ENCODE measurements around the gene DCAF7. TPM values are rescaled to one million over a fixed set of nuclear protein-coding genes. Genes with fewer than 3 reads are reported as not detected.

The DCAF7 gene
- total RNA-seq, 2 donors from 2014 or later = 36.4 to 39.0 TPM

DNA sequence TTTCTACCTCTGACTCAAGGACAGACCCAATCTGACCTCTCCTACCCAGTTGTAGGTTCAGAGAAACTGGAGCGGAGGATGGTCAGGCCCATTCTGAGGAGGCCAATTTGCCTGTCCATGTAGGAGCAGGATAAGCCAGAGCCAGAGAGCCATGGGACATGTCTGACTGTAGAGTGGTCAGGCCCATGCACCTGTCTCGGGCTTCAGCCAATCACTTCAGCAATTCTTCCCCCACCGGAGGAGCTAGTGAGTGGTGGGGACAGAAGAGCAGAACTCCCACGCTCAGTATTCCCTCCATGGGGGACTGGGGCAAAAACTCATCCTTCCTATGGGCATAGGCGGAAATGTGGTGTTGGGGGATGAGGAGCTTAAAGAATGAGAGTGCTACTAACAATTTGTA is 14.3 kb downstream of the DCAF7 start:
- ATAC-seq (no peak), DNase-seq (no peak)
- H3K27ac Mint-ChIP-seq = no peak overlapping the region
- H3K4me1 Mint-ChIP-seq = peaks cover 41% of the 10 kb centered on the region
- H3K4me3 Mint-ChIP-seq = no peak overlapping the region
- H3K27me3 Mint-ChIP-seq = no peaks in the 10 kb centered on the region
- H3K9me3 ChIP-seq (ENCODE audit: control insufficient read depth, low read length, poor library complexity, severe bottlenecking) = no peaks in the 10 kb centered on the region
- no peaks in the 10 kb centered on the region for H3K36me3 Mint-ChIP-seq (ENCODE audit: low read depth)

DNA sequence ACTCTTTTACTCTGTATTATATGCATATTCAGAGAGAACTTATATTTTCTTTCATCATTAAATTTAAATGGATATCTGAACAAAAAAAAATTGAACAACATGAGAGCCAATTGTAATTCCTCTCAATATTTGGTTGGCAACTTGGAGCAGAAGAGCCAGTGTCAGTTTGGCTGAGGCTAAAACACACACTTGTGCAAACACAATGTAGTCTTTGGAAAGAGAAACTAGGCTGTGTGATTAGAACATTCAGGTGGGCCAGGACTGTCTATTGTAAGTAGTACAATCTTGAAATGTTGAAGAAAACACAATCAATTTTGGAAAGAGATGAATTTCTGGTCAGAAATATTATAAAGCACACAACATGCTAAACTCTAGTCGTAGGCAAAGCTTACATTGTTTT is 17.0 kb downstream of the DCAF7 start:
- Mint-ChIP-seq H3K36me3 (ENCODE audit: low read depth) (no peaks in the 10 kb centered on the region), H3K27me3 (no peaks in the 10 kb centered on the region), H3K4me1 (peaks cover 46% of the 10 kb centered on the region), H3K27ac (no peak overlapping the region), H3K4me3 (no peak overlapping the region)
- DNase-seq (no peak), ATAC-seq (no peak)
- H3K9me3 ChIP-seq (ENCODE audit: control insufficient read depth, low read length, poor library complexity, severe bottlenecking) = no peaks in the 10 kb centered on the region

DNA sequence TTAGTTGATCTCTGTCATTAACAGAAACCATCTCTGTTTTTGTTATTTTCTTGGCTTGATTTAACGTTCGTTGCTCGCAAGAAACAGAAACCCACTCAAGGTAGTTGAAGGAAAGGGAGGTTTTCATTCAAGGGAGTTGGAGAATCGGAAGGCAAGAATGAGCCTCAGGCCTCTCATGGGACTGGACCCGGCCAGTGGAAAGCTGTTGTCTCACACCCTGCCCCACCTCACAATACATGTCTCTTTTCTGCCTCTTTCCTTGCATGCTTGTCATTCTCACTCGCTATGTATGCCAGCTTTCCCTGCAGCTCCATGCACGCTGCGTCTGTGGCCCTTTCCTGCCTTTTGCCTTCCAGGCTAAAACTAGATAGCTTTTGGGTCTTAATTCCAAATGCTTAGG is 18.3 kb downstream of the DCAF7 start:
- Mint-ChIP-seq H3K4me3 (no peak overlapping the region), H3K4me1 (peaks cover 39% of the 10 kb centered on the region), H3K27ac (no peak overlapping the region), H3K36me3 (ENCODE audit: low read depth) (no peaks in the 10 kb centered on the region), H3K27me3 (no peaks in the 10 kb centered on the region)
- ATAC-seq = no peak
- no peak for DNase-seq
- no peaks in the 10 kb centered on the region for H3K9me3 ChIP-seq (ENCODE audit: control insufficient read depth, low read length, poor library complexity, severe bottlenecking)

- Mint-ChIP-seq H3K4me3 (no peak overlapping the region), H3K27ac (peak overlapping the region; percentile 47), H3K27me3 (no peaks in the 10 kb centered on the region), H3K36me3 (ENCODE audit: low read depth) (peaks cover 3% of the 10 kb centered on the region), H3K4me1 (peaks cover 40% of the 10 kb centered on the region)
- ATAC-seq (no peak), DNase-seq (no peak)
- no peaks in the 10 kb centered on the region for H3K9me3 ChIP-seq (ENCODE audit: control insufficient read depth, low read length, poor library complexity, severe bottlenecking)
Observed at GRCh38 chr17:63571632-63572310, 21.5 kb downstream of the DCAF7 start.

- no peak for ATAC-seq
- peaks cover 37% of the 10 kb centered on the region for H3K4me1 Mint-ChIP-seq
Observed at GRCh38 chr17:63573634-63574033, 23.4 kb downstream of the DCAF7 start.

GRCh38 chr17:63578027-63578768 is 27.9 kb downstream of the DCAF7 start:
- Mint-ChIP-seq H3K27me3 (no peaks in the 10 kb centered on the region), H3K36me3 (ENCODE audit: low read depth) (peaks cover 11% of the 10 kb centered on the region), H3K4me3 (no peak overlapping the region), H3K4me1 (peaks cover 22% of the 10 kb centered on the region), H3K27ac (peak overlapping the region; percentile 80)
- ATAC-seq = no peak
- DNase-seq = no peak
- no peaks in the 10 kb centered on the region for H3K9me3 ChIP-seq (ENCODE audit: control insufficient read depth, low read length, poor library complexity, severe bottlenecking)

More at GRCh38 chr17:63573634-63574033, 23.4 kb downstream of the DCAF7 start:
- peaks cover 3% of the 10 kb centered on the region for H3K36me3 Mint-ChIP-seq (ENCODE audit: low read depth)
- H3K4me3 Mint-ChIP-seq = no peak overlapping the region
- no peaks in the 10 kb centered on the region for H3K9me3 ChIP-seq (ENCODE audit: control insufficient read depth, low read length, poor library complexity, severe bottlenecking)
- no peak for DNase-seq
- no peaks in the 10 kb centered on the region for H3K27me3 Mint-ChIP-seq
- peak overlapping the region; percentile 46 for H3K27ac Mint-ChIP-seq

GRCh38 chr17:63578769-63579111 is 28.5 kb downstream of the DCAF7 start:
- Mint-ChIP-seq H3K4me1 (peaks cover 21% of the 10 kb centered on the region), H3K4me3 (no peak overlapping the region), H3K36me3 (ENCODE audit: low read depth) (peaks cover 12% of the 10 kb centered on the region), H3K27ac (peak overlapping the region; percentile 54), H3K27me3 (no peaks in the 10 kb centered on the region)
- ATAC-seq = no peak
- H3K9me3 ChIP-seq (ENCODE audit: control insufficient read depth, low read length, poor library complexity, severe bottlenecking) = no peaks in the 10 kb centered on the region
- no peak for DNase-seq

GRCh38 chr17:63579633-63580032 is 29.4 kb downstream of the DCAF7 start:
- H3K4me1 Mint-ChIP-seq = peaks cover 17% of the 10 kb centered on the region
- no peak for ATAC-seq
- H3K4me3 Mint-ChIP-seq = no peak overlapping the region
- H3K9me3 ChIP-seq (ENCODE audit: control insufficient read depth, low read length, poor library complexity, severe bottlenecking) = no peaks in the 10 kb centered on the region
- no peaks in the 10 kb centered on the region for H3K27me3 Mint-ChIP-seq
- DNase-seq = no peak
- peaks cover 9% of the 10 kb centered on the region for H3K36me3 Mint-ChIP-seq (ENCODE audit: low read depth)
- H3K27ac Mint-ChIP-seq = peak overlapping the region; percentile 54

- Mint-ChIP-seq H3K4me3 (no peak overlapping the region), H3K4me1 (peaks cover 16% of the 10 kb centered on the region), H3K27ac (no peak overlapping the region), H3K36me3 (ENCODE audit: low read depth) (peaks cover 9% of the 10 kb centered on the region), H3K27me3 (no peaks in the 10 kb centered on the region)
- no peaks in the 10 kb centered on the region for H3K9me3 ChIP-seq (ENCODE audit: control insufficient read depth, low read length, poor library complexity, severe bottlenecking)
- ATAC-seq (no peak), DNase-seq (no peak)
Observed at GRCh38 chr17:63587770-63588169, 37.5 kb downstream of the DCAF7 start.

- no peaks in the 10 kb centered on the region for H3K27me3 Mint-ChIP-seq
- peaks cover 14% of the 10 kb centered on the region for H3K4me1 Mint-ChIP-seq
- ATAC-seq (no peak), DNase-seq (no peak)
- no peak overlapping the region for H3K27ac Mint-ChIP-seq
- no peaks in the 10 kb centered on the region for H3K9me3 ChIP-seq (ENCODE audit: control insufficient read depth, low read length, poor library complexity, severe bottlenecking)
- H3K4me3 Mint-ChIP-seq = no peak overlapping the region
- peaks cover 5% of the 10 kb centered on the region for H3K36me3 Mint-ChIP-seq (ENCODE audit: low read depth)
Observed at GRCh38 chr17:63588797-63589196, 38.5 kb downstream of the DCAF7 start.

DNA sequence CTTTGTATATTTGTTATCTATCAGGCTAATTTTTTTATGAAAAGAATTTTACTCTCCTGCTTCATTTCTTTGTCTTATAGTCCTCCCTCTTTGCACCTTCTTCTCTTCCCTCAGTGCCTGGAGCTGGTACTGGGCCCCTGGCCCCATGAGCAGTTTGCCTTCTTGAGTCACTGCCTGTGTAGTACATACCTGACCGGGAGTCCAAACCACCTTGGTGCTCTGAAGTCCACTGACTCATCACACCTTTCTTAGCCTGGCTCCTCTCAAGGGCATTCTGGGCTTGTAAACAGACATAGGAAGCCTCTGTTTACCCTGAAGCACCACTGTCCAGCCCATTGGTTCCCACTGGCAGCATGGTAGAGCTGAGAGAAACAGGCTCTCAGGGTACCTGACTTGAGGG is 39.4 kb downstream of the DCAF7 start:
- Mint-ChIP-seq H3K4me3 (no peak overlapping the region), H3K27me3 (no peaks in the 10 kb centered on the region), H3K27ac (peak overlapping the region; percentile 72), H3K36me3 (ENCODE audit: low read depth) (peaks cover 5% of the 10 kb centered on the region), H3K4me1 (peaks cover 12% of the 10 kb centered on the region)
- ATAC-seq (no peak), DNase-seq (no peak)
- no peaks in the 10 kb centered on the region for H3K9me3 ChIP-seq (ENCODE audit: control insufficient read depth, low read length, poor library complexity, severe bottlenecking)

DNA sequence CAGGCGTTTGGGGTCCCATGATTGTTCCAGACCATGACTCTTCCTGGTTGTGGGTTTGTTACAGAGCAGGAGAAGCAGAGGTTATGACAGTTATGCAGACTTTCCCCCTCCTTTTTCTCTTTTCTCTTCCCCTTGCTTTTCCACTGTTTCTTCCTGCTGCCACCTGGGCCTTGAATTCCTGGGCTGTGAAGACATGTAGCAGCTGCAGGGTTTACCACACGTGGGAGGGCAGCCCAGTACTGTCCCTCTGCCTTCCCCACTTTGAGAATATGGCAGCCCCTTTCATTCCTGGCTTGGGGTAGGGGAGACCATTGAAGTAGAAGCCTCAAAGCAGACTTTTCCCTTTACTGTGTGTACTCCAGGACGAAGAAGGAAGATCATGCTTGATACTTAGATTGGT is 42.5 kb downstream of the DCAF7 start:
- no peak for ATAC-seq
- Mint-ChIP-seq H3K27me3 (no peaks in the 10 kb centered on the region), H3K27ac (peak overlapping the region; percentile 32), H3K4me3 (no peak overlapping the region), H3K4me1 (peaks cover 12% of the 10 kb centered on the region), H3K36me3 (ENCODE audit: low read depth) (peaks cover 7% of the 10 kb centered on the region)
- H3K9me3 ChIP-seq (ENCODE audit: control insufficient read depth, low read length, poor library complexity, severe bottlenecking) = no peaks in the 10 kb centered on the region
- DNase-seq = no peak

DNA sequence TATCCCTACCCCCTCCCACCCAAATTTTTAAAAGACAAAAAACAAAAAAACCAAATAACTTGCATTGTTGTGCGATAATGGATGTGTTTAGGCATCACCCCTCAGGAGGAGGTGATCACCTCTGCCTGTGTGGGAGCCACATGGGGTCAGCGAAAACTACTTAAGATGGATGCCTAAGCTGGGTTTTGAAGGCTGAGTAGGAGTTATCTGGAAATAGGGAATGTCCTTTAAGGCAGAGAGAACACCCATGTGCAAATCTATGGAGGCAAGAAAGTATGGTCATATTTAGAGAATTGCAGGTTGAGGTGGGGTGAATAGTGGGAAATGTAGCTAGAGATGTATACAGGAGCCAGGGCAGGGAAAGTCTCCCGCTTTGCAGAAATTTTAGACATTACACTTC is 44.9 kb downstream of the DCAF7 start:
- DNase-seq (no peak), ATAC-seq (no peak)
- H3K9me3 ChIP-seq (ENCODE audit: control insufficient read depth, low read length, poor library complexity, severe bottlenecking) = no peaks in the 10 kb centered on the region
- Mint-ChIP-seq H3K4me3 (peak overlapping the region; percentile 43), H3K27ac (peak overlapping the region; percentile 87), H3K27me3 (no peaks in the 10 kb centered on the region), H3K4me1 (peaks cover 23% of the 10 kb centered on the region), H3K36me3 (ENCODE audit: low read depth) (peaks cover 3% of the 10 kb centered on the region)

Measured in T-helper 17 cell (primary cell).